ENCODE measurements around the gene ZIM2. TPM values are rescaled to one million over a fixed set of nuclear protein-coding genes. Genes with fewer than 3 reads are reported as not detected.

ZIM2 gene
- total RNA-seq, 1 donor from 2014 or later, result not detected

DNA sequence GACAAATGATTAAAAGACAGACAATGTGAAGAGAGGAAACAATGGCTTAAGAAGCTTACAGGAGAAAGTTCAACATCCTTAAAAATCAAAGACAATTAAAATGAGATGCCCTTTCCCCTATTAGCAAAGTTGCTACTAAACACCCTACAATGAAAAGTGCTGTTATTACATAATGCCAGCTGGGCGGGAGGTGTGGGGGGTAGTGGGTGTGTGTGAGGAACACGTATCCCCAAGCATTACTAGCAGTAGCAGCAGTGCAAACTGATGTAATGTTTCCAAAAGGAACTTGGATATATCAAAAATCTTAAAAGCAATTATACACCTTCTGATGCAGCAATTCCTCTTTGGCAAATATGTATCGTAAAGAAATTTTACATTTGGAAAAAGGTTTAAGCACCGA is 70.9 kb downstream of the ZIM2 start:
- ATAC-seq (no peak), DNase-seq (no peak)
- TF ChIP-seq, protein P1, sequence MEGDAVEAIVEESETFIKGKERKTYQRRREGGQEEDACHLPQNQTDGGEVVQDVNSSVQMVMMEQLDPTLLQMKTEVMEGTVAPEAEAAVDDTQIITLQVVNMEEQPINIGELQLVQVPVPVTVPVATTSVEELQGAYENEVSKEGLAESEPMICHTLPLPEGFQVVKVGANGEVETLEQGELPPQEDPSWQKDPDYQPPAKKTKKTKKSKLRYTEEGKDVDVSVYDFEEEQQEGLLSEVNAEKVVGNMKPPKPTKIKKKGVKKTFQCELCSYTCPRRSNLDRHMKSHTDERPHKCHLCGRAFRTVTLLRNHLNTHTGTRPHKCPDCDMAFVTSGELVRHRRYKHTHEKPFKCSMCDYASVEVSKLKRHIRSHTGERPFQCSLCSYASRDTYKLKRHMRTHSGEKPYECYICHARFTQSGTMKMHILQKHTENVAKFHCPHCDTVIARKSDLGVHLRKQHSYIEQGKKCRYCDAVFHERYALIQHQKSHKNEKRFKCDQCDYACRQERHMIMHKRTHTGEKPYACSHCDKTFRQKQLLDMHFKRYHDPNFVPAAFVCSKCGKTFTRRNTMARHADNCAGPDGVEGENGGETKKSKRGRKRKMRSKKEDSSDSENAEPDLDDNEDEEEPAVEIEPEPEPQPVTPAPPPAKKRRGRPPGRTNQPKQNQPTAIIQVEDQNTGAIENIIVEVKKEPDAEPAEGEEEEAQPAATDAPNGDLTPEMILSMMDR (IDR thresholded peaks at IDR 0.05), result no peak
- Histone ChIP-seq H3K36me3 (no peaks in the 10 kb centered on the region), H3K27me3 (no peaks in the 10 kb centered on the region), H3K4me3 (no peak overlapping the region), H3K4me1 (no peaks in the 10 kb centered on the region), H3K9me3 (no peaks in the 10 kb centered on the region), H3K27ac (no peak overlapping the region)
- intact Hi-C loops (cut with DNase I), result no loop called here

DNA sequence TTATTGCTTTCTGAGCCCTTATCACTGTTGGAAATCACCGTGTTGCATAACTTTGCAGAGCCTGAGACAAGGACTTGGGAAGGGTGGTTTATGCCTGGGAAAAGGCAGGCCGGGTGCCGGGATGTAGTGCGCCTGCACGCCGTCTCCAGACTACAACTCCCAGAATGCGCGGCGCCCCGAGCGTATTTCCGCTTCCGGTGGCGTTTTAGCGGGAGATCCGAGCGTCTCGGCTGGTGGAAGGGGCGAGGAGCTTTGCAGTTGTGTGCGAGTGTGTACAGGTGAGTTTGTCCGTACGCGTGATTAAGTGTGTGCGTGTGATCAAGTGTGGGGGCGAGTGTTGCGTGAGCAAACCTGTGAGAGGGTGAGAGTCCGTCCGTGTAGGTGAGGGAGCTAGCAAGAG is 75.4 kb downstream of the ZIM2 start:
- intact Hi-C loops (cut with DNase I), result no loop called here
- no peak overlapping the region for H3K27ac ChIP-seq
- H3K36me3 ChIP-seq, result no peaks in the 10 kb centered on the region
- H3K4me3 ChIP-seq, result peak overlapping the region; percentile 52
- no peaks in the 10 kb centered on the region for H3K4me1 ChIP-seq
- H3K9me3 ChIP-seq, result no peaks in the 10 kb centered on the region
- DNase-seq, result peak; percentile 67
- H3K27me3 ChIP-seq, result no peaks in the 10 kb centered on the region
- TF ChIP-seq, protein P1 (IDR thresholded peaks at IDR 0.05), result no peak
- peak; percentile 67 for ATAC-seq

DNA sequence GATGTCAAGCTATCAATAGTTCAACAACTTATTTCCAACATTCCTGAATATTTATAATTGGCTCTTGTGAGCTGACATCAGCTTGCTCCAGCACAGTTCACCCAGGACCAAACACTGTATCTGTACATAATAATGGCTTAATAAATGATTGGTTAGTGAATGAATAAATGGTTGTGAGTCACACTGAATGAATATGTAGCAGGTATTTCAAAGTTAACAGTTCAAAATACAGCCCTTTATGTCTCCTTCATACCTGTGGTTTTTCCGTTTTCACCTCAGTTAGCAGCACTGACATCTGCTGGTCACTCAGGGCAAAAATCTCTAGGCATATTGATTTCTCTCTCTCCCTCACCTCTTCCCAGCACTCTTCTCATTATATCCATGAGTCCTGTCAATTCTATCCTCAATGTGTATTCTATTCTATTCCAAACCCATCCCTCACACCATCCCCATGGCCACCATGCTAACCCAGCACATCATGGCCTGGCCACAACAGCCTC is 76.3 kb downstream of the ZIM2 start:
- DNase-seq (no peak), ATAC-seq (no peak)
- Histone ChIP-seq H3K27ac (no peak overlapping the region), H3K4me3 (no peak overlapping the region), H3K27me3 (no peaks in the 10 kb centered on the region), H3K9me3 (no peaks in the 10 kb centered on the region), H3K36me3 (no peaks in the 10 kb centered on the region), H3K4me1 (no peaks in the 10 kb centered on the region)
- TF ChIP-seq, protein P1 (IDR thresholded peaks at IDR 0.05), result no peak
- intact Hi-C loops (cut with DNase I), result no loop called here

DNA sequence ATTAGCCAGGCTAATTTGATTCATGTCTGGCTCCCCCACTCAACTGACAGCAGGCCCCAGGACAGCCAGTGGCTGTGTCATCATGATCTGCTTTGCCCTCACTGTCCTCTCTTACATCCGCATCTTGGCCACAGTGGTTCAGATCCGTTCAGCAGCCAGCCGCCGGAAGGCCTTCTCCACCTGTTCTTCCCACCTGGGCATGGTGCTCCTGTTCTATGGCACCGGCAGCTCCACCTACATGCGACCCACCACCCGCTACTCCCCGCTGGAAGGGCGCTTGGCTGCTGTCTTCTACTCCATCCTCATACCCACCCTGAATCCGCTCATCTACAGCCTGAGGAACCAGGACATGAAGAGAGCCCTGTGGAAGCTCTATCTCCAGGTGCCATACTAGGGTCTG is 79.7 kb downstream of the ZIM2 start:
- H3K36me3 ChIP-seq, result no peaks in the 10 kb centered on the region
- TF ChIP-seq, protein P1 (IDR thresholded peaks at IDR 0.05), result no peak
- no peaks in the 10 kb centered on the region for H3K9me3 ChIP-seq
- DNase-seq (no peak), ATAC-seq (no peak)
- no peaks in the 10 kb centered on the region for H3K27me3 ChIP-seq
- no peak overlapping the region for H3K27ac ChIP-seq
- no peak overlapping the region for H3K4me3 ChIP-seq
- H3K4me1 ChIP-seq, result no peaks in the 10 kb centered on the region
- intact Hi-C loops (cut with DNase I), result no loop called here

DNA sequence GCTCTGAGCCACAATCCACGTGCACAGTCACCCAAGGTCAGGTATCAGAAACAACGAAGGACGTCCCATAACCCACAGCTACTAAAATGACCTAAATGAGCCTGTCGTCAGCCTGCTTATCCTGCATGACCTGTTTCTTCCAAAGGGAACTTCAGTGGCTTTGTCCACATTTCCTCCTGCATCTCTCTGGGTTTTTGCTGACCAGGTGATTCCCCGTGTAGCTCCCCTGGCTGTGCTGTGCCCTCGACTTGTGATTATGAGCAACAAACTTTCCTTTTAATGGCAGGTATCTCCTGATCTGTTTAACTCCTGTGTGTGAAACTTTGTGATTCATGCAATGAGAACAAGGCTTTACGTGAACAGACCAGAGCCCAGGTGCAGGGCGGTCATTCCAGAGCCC is 81.0 kb downstream of the ZIM2 start:
- intact Hi-C loops (cut with DNase I), result no loop called here
- no peak for ATAC-seq
- Histone ChIP-seq H3K27me3 (no peaks in the 10 kb centered on the region), H3K4me3 (no peak overlapping the region), H3K9me3 (no peaks in the 10 kb centered on the region), H3K36me3 (no peaks in the 10 kb centered on the region), H3K4me1 (no peaks in the 10 kb centered on the region), H3K27ac (no peak overlapping the region)
- TF ChIP-seq, protein P1 (IDR thresholded peaks at IDR 0.05), result no peak
- no peak for DNase-seq

DNA sequence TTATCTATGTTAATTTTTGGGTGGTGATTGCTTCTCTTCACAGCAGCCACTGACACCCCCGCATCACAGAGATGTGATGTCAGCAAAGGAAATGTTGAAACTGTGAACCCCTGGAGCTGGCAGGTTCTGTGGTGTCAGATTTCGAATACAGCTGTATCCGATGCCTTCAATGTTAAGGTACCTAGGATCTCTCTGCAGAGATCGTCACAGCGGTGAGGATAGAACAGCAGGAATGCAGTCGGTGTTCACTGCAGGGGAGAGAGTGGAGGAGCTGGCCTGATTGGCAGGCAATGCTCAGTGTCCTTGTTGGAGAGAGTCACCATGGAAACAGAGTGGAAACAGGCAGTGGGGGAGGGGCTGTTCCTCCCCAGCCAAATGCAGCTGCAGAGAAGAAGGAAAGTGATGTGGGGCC is 89.4 kb downstream of the ZIM2 start:
- no peaks in the 10 kb centered on the region for H3K4me1 ChIP-seq
- no peak overlapping the region for H3K27ac ChIP-seq
- no peaks in the 10 kb centered on the region for H3K9me3 ChIP-seq
- TF ChIP-seq, protein P1 (IDR thresholded peaks at IDR 0.05), result no peak
- no peaks in the 10 kb centered on the region for H3K36me3 ChIP-seq
- intact Hi-C loops (cut with DNase I), result no loop called here
- no peak for ATAC-seq
- no peak overlapping the region for H3K4me3 ChIP-seq
- DNase-seq, result no peak
- H3K27me3 ChIP-seq, result no peaks in the 10 kb centered on the region
